Measurements from ENCODE around the gene HERC2. TPM values are rescaled to one million over a fixed set of nuclear protein-coding genes. Genes with fewer than 3 reads are reported as not detected.
"Not testable (repeated sequence)": the region's sequence is repeated elsewhere in the genome, so short reads cannot be mapped to it uniquely, and the experiment has no call there.

HERC2 gene
- polyA plus RNA-seq, 3 donors = 42.2 to 47.2 (median 46.8) TPM

GRCh38 chr15:28136236-28136904 lies 185.6 kb downstream of the HERC2 start:
- DNase-seq (ENCODE audit: low read depth in 3 of 3, low spot score in 2 of 3) = not testable (repeated sequence)

- DNase-seq (ENCODE audit: low read depth in 3 of 3, low spot score in 2 of 3) = no peak
These were observed 188.7 kb downstream of the HERC2 start for GRCh38 chr15:28133281-28133680.

- DNase-seq (ENCODE audit: low read depth in 3 of 3, low spot score in 2 of 3) = no peak
These were observed 189.3 kb downstream of the HERC2 start for GRCh38 chr15:28132524-28133275.

GRCh38 chr15:28131946-28132345 lies 190.0 kb downstream of the HERC2 start:
- DNase-seq (ENCODE audit: low read depth in 3 of 3, low spot score in 2 of 3) = no peak

- no peak for DNase-seq (ENCODE audit: low read depth in 3 of 3, low spot score in 2 of 3)
These were observed 190.6 kb downstream of the HERC2 start for GRCh38 chr15:28131400-28131799.

- no peak for DNase-seq (ENCODE audit: low read depth in 3 of 3, low spot score in 2 of 3)
These were observed 191.3 kb downstream of the HERC2 start for GRCh38 chr15:28130651-28131050.

DNA sequence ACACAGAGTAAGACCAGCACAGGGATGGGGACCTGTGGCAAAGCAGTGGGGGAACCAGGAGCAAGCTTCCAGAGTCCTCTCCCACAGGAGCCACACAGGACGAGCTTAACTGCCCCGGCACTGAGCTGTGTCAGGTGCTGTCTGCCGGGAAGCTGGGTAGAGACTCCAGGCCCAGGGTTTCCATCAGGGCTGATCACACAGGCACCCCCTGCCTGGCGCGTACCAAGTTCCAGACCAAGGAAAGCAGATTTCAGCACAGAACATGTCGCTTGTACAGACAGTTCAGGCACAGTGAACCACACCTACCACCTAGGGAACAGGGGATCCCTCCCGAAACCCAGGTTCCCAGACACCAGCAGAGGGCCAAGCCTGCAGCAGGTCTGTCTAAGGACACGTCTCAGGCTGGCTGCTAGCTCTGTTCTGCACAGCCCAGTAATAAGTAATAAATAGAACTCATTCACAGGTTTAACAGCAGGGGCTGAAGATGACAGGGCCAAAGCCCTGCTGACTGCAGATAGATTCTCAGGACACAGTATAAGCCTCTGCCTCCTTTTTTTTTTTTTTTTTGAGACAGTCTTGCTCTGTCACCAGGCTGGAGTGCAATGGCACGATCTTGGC lies 192.6 kb downstream of the HERC2 start:
- DNase-seq (ENCODE audit: low read depth in 3 of 3, low spot score in 2 of 3) = no peak

DNA sequence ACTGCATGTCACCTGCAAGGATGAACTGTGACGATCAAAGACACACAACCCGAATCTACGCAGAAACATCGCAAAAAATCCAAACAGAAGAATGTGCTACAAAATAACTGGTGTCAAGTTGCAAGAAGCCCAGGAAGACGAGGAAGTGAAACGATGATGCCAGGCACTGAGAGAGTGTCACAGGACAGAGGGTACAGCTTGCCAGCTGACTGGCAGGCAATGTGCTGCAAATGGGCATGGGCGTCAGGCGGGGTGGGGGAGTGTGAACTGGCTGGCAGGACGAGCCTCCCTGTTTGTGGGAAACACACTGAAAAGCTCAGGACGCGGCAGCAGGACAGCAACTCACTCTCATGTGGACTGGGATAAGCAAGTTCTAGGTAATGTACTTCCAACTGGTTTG lies 193.9 kb downstream of the HERC2 start:
- no peak for DNase-seq (ENCODE audit: low read depth in 3 of 3, low spot score in 2 of 3)

DNA sequence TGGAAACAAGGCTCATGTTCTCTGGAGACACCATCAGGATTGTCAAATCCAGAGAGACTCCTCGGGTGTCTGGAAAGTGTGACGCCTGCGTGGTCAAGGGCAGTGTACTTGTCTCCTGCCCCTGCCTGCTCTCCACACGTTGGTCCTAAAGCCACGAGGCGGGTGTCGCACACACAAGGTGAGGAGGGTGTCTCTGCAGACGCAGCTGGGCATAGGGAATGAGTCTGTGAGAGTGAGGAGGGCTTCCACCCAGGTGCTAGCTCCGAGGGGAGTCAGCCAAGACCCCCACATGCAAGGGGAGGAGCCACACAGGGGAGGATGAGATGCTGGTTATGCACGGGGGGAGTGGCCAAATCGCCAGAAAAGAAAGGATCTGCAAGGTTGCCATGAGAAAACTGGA lies 194.9 kb downstream of the HERC2 start:
- DNase-seq (ENCODE audit: low read depth in 3 of 3, low spot score in 2 of 3) = no peak

GRCh38 chr15:28125673-28126651 lies 196.0 kb downstream of the HERC2 start:
- no peak for DNase-seq (ENCODE audit: low read depth in 3 of 3, low spot score in 2 of 3)

GRCh38 chr15:28124841-28125240 lies 197.1 kb downstream of the HERC2 start:
- DNase-seq (ENCODE audit: low read depth in 3 of 3, low spot score in 2 of 3) = no peak

GRCh38 chr15:28123408-28124023 lies 198.5 kb downstream of the HERC2 start:
- no peak for DNase-seq (ENCODE audit: low read depth in 3 of 3, low spot score in 2 of 3)

GRCh38 chr15:28122038-28122949 lies 199.7 kb downstream of the HERC2 start:
- no peak for DNase-seq (ENCODE audit: low read depth in 3 of 3, low spot score in 2 of 3)

DNA sequence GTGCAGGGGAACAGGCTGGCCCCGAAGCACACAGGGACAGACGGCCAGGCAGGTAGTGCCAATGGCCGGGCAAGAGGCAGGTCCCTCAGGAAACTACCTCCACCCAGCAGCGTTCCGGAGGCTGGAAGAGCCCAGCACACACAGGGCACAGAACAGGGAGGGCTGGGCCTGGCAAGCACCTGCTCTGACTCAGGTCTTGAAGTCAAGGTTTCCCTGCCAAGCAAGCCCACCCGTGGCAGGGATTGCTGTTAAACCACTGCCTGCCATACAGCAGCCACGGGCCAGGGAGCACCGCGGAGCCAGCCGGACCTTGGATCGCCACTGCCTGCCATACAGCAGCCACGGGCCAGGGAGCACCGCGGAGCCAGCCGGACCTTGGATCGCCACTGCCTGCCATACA lies 200.4 kb downstream of the HERC2 start:
- not testable (repeated sequence) for DNase-seq (ENCODE audit: low read depth in 3 of 3, low spot score in 2 of 3)

DNA sequence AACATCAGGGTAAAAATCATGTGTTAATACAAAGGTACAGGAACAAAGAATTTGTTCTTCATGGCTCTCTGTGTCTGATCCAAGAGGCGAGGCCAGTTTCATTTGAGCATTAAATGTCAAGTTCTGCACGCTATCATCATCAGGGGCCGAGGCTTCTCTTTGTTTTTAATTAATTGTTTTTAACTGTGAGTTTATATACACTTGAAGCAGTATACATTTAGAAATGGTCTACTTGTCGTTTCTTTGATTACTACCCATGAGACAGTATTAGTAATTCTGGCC lies 201.7 kb downstream of the HERC2 start:
- DNase-seq (ENCODE audit: low read depth in 3 of 3, low spot score in 2 of 3) = no peak

GRCh38 chr15:28118531-28118930 lies 203.4 kb downstream of the HERC2 start:
- DNase-seq (ENCODE audit: low read depth in 3 of 3, low spot score in 2 of 3) = no peak

GRCh38 chr15:28118083-28118482 lies 203.9 kb downstream of the HERC2 start:
- DNase-seq (ENCODE audit: low read depth in 3 of 3, low spot score in 2 of 3) = no peak

GRCh38 chr15:28117432-28117990 lies 204.5 kb downstream of the HERC2 start:
- DNase-seq (ENCODE audit: low read depth in 3 of 3, low spot score in 2 of 3) = no peak
